RPMI8226 (cell line): ENCODE data around the gene AAR2.

Experiments used
- DNase-seq: peaks from one replicate; pipeline ENCODE4 v3.0.0-alpha.2; 2015

Gene AAR2

DNA sequence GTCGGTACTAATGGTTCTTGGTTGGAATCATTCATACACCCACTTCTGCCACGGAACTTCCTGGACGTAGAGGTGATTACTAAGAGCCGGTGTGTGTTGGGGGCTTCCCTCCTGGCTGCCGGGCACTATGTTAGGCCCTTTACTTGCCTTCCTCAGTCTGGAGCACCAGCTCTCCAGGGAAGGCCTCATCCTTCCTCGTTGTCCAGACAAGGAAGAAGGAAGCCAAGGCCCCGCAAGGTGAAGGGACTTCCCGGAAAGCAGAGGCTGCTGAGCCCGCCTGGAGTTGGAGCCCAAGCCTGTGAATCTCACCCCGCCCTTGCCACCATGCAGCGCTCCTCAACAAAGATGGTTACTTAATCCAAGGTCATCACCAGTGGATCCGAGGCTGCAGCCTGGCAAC lies 26.2 kb downstream of the AAR2 start:
- no peak for DNase-seq

DNA sequence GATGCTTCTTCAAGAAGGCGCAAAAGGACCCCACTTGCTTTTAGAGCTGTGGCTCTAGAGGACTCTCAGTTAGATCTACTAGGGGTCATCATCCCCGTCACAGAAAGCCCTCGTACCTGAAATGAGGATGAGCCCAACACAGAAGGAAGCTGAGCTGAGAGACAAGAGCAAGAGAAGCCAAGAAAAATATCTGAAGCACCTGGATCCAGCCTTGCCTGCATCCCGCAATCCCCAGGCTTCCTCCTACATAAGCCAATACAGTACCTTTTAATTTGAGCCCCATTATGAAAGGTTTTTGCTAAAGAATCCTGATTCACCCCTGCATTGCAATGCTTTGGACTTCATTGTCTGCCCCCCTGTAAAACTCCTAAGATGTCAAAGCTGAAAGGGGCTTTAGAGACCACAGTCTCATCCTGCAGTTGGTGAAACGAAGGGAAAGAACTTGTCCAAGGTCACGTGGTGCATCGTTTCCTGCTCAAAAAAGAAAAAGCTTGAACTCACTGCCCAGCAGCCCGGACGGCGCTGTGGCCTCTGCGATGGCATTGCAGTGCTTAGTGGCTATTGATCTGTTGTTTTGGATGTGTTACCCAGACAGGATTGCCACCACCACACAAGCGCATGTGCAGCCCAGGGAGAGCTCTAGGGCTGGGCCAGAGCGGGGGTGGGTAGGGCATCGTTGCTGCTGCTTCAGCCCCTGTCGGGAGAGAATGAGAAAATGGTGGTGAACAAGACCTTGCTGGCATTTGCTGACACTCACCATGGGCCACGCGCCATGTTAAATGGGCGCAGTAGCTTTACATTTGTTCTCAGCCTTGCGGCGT lies 28.4 kb downstream of the AAR2 start:
- no peak for DNase-seq

DNA sequence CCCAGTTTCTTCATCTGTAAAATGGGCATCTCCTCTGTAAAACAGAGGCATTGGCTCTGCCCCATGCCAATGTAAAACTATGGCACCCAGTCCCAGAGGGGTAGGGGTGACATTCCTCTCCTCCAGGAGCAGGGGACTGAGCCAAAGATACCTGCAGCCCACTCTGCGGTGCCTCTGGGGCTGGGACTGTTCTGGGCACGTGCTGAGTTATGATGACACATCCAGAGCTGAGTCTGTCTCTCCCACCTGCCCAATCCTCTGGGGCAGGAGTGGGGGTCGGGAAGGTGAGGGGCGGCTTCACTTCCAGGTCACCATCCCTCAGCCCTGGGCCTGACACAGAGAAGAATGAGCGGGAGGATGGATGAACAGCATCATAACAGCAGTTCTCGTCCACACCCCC lies 29.9 kb downstream of the AAR2 start:
- DNase-seq = no peak

DNA sequence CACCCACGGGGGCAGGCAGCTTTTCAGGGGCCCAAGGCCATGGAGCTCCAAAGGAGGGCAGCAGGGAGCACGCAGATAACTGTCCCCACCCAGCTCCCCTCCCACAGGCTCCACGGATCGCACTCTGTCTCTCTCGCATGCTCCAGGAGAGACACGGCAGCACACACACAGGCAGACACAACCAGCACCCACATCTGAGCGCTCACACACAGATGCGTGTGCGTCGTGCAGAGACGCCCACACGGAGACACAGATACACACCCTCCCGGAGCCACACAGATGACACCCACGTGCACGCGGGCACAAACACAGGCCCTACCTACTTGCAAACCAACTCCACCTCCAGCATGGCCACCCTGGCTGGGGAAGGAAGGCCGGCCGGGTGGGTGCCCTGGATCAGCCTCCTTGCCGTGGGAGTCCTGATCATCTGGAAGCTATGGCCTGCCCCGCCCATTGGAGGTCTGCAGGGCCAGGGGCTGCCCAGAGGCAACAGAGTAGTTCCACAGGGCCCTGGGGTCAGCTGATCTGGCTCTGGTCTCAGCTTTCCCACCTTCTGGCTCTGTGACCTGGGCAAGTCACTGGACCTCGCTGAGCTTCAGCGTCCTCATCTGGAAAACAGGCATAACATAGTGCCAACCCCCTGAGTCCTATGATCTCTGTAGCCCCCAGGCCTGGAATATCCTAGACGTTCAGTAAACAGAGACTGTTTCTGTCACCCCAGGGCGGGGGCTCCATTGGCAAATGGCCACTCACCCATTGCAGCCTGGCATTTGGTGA lies 31.5 kb downstream of the AAR2 start:
- DNase-seq = no peak

DNA sequence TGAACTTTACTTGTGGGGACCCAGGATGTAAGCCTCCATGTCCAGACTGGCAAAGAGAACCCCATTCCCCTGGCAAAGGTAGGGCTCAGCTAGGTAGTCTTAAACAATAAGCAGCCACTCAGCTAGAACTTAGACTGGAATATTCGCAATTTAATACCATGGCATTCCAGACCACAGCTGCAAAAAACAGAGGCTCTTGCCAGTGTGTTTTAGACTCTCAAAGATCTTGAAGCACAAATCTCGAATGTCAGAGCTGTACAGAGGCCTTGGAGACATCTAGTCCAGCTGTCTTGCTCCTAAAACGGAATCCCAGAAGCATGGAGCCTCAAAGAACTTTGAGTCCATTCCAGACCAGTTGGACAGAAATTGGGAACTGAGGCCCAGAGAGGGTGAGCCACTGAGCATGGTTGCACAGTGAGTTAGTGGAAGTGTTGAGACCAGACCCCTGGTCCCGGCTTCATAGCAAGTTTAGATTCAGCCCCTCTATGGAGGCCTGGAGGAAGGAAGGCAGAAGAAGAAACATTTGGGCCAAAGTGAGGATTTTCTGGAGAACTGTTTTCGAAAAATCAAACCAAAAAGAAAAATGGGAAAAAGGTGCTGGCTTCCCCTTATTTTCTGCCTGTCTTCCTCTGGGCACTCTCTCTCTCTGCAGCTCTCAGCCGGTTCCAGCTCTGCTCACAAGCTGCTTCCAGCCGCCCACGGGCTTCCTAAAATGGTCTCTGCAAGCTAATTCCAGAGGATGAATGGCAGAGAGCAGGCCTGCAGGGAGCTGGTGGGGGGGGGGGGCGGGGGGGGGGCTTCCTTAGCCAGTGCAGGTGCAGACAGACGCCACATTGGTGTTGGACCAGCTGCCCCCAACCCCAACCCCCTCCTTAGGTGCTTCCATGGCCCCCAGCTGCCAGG lies 32.4 kb downstream of the AAR2 start:
- no peak for DNase-seq

DNA sequence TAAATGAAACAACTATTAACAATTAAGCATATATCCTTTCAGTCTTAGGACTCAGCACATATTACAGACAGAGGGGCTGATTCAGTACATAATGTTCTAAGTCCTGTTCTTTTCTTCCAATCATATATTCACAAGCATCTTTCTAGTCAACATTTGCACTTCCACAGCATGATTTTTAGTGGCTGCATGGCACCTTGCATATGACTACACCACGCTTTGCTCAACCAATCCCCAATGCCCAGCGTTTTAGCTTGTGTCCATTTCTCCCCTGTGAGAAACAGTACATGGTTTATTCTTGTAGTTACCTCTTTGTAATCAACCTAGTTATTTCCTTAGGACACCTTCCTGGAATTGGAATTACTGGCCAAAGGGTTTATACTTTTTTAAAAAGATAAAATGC lies 33.2 kb downstream of the AAR2 start:
- DNase-seq = no peak

DNA sequence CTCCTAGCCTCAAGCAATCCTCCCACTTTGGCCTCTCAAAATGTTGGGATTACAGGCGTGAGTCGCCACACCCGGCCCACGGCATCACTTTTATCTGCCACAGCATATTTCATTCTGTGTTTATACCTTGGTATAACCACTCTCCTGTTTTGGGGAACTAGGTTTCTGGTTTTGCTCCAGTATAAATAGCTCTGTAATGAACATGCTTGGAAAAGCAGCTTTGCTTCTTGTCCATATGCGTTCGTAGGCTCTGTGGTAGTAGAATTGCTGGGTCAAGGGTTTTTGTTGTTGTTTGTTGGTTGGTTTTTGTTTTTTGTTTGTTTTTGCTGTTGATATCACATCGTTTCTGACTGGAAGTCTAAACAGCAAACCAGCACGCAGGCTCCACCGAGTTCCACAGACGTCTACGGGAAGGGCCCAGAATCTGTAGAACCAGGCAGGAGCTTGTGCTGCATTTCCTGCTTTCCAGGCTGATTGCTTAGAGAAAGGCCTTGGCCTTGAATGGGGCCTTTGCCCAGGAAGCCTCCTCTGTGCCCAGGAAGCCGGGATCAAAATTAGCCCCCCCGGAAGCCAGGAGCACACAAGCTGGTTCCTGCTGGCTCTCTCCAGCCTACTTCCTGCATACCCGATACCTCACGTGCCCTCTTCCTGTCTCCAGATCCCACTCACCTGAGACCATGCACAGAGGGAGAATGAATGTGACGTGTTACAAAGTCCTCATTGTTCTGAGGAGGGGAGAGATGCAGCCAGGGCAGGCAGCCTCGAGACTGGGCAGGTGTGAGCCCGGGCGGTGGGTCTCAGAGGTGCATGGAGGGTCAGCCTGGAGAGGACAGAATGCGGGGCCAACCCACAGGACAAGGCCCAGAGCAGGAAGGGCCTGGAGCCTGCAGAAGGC lies 34.7 kb downstream of the AAR2 start:
- no peak for DNase-seq

DNA sequence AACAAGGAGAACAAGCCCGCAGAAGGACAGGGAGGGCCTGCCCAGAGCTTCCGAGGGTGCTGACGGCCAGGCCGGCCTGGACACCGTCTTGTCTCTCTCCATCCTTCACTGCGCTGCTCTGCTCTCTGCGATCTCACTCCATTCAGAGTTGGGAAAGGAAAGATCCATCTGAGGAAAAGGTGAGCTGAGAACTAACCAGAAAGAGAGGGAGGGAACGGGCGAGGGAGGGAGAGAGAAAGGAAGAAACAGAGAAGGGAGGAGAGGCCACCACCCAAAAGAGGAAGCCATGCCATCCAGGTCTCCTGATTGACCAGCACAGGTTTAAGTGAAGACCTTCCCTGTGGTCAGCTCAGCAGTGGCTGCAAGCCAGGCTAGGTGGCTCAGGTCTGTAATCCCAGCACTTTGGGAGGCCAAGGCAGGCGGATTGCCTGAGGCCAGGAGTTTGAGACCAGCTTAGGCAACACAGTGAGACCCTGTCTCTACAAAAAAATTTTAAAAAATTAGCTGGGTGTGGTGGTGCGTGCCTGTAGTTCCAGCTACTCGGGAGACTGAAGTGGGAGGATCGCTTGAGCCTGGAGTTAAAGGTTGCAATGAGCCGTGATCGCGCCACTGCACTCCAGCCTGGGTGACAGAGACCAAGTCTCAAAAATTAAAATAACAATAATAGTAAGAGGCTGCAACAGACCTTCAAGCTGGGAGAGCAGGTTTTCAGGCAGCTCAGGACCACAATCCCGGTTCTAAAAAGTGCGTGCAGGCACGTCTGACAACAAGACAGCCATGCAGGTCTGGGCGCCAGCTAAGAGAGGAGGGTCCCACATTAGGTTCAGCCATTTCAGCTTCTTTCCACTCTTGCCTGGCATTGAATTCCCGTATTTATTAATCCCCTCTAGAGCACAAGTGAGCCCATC lies 35.6 kb downstream of the AAR2 start:
- no peak for DNase-seq

DNA sequence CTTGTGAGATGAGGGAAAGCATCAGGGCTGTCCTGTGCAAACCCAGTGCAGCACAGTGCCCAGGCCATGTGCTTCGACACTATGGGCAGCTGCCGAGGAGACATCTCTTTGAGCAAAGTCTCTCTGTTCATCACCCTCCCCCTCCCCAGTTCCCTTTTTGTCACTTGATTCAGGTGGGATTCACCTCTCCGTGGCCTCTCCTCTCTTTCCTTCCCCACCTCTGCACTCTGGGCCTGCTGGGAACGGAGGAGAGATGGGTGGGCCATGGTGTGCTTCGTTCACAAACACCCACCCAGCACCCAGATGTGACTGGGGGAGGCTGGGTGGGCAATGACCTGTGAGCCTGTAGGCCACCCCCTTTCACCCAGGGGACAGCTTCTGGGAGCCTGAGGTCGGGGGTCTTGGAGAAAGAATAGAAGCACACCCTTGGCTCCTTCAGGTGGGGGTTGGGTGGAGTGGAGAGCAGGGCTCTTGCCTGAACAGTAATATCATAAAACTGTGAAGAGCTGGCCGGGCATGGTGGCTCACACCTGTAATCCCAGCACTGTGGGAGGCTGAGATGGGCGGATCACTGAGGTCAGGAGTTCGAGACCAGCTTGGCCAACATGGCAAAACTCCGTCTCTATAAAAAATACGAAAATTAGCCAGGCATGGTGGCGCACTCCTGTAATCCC lies 36.4 kb downstream of the AAR2 start:
- no peak for DNase-seq

DNA sequence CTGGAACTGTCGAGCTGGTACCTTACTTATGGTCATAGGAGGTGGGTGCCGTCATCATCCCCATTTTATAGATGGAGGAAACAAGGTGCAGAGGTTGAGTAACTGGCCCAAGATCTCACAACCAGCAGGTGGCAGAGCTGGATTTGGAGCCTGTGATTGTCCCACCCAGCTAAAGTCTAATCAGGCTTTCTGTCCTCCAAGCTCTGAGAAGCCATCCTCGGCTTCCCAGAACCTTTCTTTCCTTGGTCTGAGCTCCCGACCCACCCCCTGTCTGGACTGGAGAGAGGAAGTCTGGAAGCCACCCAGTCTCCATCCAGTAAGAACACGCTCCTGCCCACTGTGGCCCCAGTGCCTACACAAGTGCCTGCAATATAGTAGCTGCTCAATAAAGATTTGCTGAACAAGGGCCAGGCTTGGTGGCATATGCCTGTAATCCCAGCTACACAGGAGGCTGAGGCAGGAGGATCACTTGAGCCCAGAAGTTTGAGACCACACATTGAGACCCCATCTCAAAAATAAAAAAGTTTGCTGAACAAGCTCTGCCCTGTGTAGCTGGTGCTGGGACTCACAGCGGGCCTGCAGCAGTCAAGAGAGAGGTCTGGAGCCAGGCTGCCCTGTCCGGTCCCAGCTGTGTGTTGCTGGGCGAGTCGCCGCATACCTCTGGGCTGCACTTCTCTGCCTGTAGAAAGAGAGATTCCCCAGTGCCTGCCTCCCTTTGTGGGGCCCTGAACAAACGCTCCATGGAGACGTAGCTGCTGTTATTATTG lies 37.3 kb downstream of the AAR2 start:
- peak; percentile 68 for DNase-seq

DNA sequence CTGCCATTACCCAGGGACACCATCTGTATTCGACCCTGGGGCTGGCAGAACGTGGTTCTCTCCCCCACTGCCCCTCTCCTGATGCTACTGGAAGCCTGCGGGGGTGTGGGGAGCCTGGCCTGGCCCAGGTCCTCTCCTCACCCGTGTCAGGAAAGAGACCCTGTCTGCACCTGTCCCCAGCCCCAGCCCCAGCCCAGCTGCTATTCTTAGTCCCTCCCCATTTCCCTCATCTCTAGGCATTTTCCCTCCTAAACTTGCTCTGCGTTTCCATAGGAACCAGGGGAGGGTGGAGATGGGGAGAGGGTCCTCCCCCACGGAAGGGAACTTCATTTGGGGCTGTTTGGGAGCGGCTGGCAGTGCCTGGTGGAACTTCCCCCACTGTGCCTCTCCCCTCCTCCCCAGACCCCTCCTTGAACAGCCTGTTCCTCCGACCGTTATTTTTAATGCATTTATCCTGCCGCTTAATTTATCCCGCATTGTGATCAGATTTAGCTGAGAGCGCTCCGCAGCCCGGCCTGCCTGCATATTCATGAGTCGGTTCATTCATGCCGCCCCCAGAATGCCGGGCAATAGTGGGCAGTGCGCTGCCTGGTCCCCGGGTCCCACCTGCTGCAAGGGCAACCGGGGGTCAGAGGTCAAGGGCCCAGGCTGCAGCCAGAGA lies 38.0 kb downstream of the AAR2 start:
- no peak for DNase-seq

DNA sequence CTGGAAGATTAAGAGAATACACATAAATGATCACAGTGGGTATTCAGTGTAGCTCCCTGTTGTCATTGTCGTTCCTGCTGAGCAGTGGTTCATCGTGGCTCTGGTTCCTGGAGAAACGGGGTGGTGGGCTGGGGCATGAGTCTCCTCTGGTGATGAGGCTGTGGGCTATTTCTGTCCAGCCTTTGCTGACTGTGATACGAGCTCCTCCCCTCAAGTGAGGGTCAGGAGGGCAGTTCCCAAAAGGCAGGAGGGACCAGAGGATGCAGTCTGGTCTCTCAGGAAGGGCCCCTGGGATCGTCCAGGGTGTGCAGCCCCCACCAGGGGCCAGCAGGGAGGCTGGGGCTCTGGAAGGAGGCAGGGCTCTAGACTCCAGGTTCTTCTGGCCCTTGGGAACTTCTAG lies 38.7 kb downstream of the AAR2 start:
- DNase-seq = no peak

DNA sequence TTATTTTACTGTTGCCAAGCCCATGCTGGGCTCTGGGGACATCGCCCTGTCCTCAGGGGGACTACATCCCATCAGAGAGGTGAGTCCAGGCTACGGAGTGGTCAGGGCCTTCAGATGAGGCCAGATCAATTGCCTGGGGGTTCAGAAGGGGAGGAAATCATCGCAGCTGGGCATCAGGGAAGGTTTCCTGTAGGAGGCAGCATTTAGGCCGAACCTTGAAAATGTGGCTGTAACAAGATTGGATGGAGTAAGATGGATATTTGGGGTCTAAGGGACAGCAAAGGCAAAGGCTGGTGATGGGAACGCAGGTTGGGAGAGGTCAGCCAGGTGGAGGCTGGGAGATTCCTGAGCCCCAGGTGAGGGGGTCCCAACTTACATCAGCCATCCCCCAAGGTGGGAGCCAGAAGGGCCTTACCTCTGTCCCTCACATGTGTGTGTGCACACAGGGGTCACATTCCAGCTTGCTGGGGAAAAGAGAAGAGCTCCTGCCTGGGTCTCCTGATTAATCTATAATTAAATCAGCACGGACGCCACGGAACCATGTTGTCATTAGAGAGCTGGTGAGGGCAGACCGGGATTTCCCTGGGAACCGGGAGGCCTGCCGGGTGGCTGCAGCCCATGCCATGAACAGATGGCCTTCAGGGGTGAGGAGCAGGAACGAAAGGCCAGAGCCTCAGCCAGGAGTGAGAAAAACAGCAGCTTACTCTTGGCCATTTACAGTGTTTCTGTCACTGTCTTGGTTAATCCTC lies 39.3 kb downstream of the AAR2 start:
- DNase-seq = no peak

DNA sequence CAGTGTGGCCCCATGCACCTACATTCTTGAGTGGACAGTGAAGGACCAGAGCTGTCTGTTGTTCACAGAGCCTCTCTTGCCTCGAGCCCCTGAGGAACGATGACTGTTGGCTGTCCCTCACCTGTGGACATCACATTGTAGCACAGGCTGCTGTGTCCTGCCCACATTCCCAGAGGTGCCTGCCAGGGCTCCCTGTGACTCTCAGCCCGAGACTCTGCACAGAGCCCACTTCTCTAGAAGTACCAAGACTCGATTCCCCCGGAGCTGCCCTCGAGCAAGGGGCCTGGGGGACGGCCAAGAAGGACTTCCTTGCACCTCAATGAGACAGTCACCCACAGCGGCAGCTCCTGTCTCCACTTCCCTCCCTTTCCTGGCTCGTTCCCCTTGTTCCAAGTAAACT lies 41.3 kb downstream of the AAR2 start:
- DNase-seq = no peak

DNA sequence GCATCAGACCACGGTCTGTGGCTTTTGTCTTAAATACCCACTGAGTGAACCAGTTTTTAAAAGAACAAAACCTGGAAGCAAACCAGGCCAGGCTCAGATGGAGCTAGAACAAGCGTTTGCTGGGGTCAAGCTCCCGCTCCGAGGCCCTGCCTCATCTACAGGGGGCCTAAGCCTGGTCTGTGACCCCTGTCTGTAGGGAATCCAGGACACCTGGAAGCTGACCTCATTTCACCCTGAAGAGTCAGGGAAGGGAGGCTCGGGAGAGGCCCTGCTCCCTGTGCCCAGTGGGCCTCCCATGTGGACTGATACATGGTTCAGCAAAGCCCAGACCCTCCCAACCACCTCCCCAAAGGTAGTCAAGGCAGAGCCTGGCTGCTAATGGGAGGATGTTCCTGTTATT lies 43.1 kb downstream of the AAR2 start:
- DNase-seq = no peak

DNA sequence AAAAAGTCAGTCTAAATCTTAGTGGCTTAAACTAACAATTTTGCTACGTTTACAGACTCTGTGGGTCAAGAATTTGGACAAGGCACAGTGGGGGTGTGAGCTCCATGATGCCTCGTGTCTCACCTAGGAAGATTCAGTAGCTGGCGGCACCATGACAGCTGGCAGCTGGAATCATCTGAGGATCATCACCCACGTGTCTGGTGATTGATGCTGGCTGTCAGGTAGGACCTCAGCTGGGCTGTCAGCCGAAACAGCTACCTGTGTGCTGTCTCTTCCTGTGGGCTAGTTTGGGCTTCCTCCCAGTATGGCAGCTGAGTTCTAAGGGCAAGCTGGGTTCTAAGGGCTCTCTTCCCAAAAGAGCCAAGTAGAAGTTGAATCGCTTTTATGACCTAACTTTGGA lies 43.5 kb downstream of the AAR2 start:
- no peak for DNase-seq

DNA sequence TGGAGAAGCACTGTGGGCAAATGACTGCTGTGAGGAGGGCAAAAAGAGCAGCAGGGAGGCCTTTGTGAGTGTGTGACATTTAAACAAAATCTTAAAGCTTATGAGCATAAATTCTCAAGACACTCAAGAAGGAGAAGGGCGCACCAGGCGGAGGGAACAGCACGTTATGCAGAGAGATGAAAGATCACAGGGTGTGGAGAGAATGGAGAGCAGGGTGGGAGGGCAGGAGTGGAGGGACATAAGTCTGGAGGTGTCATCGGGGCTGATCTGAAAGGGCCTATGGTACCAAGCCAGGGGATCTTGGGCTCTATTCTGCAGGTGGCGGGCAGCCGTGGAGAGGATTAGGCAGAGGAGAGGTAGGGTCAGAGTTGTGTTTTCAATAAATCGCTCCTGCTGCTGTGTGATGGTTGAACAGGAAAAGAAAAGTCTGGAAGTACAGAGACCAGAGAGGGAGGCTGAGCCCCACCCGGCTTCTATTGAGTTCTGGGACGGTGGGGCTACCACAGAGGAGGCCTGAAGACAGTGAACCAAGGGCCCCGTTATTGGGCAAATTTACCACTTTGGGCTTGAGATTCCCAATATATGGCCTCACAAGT lies 45.6 kb downstream of the AAR2 start:
- DNase-seq = no peak

DNA sequence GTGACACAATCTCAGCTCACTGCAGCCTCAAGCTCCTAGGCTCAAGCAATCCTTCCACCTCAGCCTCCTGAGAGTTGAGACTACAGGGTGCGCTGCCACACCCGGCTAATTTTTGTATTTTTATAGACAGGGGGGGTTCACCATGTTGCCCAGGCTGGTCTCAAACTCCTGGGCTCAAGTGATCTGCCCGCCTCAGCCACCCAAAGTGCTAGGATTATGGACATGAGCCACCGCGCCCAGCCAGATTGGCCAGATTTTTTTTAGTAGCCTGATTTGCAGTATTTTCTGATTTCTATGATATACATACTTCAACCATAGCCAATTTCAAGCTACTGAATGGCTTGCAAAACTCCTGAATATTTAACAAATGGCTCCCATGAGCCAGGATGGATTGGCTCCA lies 48.5 kb downstream of the AAR2 start:
- DNase-seq = no peak
